Measurements from ENCODE around the gene CPVL.

- TF ChIP-seq CTCF (IDR thresholded peaks at IDR 0.05), result no peak
- no peak for TF ChIP-seq SIN3A (IDR thresholded peaks at IDR 0.05; ENCODE audit: borderline replicate concordance, insufficient read depth, low read depth, low read length)
Measured at GRCh38 chr7:28960071-28960840, 186.1 kb downstream of the CPVL start.

Measured in Panc1 (cell line).